OCI-LY1 (cell line): ENCODE results near the gene PLCG2.

Experiments used
- EZH2 ChIP-seq: fragments of 200-600 bp; sonication (generic), shearing (Covaris generic); IDR thresholded peaks from 2 replicates; pipeline ENCODE4 v1.8.0; 2017; ENCODE audit warnings: borderline replicate concordance, mixed run types, mild to moderate bottlenecking, antibody characterized with exemption, low read length, moderate library complexity, mixed read lengths
- TF ChIP-seq, protein P1 (sequence below): fragments of 200-600 bp; sonication (generic), shearing (Covaris generic); IDR thresholded peaks from 2 replicates; pipeline ENCODE4 v1.5.1; 2017; ENCODE audit warnings: mild to moderate bottlenecking, antibody characterized with exemption, low read length, moderate library complexity, mixed read lengths

DNA sequence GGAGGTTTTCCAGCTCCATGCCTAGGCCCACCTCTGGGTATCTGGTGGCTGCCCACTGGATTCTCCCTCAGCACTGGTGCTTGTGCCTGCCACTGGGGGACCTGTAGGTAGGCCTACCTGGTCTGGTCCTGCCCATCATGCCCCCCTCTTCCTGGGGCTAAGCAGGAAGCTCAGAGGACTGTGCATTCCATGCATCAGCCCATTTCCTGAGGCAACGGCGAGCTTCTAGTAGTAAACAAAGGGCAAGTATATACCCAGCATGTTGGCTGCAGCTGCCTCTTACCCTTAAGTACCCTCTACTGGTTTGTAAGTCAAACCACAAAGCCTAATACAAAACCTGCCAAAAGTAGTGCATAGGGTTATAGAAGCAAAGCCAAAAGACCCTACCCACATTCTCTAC is 194.6 kb downstream of the PLCG2 start:
- TF ChIP-seq, protein P1, sequence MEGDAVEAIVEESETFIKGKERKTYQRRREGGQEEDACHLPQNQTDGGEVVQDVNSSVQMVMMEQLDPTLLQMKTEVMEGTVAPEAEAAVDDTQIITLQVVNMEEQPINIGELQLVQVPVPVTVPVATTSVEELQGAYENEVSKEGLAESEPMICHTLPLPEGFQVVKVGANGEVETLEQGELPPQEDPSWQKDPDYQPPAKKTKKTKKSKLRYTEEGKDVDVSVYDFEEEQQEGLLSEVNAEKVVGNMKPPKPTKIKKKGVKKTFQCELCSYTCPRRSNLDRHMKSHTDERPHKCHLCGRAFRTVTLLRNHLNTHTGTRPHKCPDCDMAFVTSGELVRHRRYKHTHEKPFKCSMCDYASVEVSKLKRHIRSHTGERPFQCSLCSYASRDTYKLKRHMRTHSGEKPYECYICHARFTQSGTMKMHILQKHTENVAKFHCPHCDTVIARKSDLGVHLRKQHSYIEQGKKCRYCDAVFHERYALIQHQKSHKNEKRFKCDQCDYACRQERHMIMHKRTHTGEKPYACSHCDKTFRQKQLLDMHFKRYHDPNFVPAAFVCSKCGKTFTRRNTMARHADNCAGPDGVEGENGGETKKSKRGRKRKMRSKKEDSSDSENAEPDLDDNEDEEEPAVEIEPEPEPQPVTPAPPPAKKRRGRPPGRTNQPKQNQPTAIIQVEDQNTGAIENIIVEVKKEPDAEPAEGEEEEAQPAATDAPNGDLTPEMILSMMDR, result no peak
- no peak for TF ChIP-seq EZH2
